ENCODE results near the gene SYT17.

The SYT17 gene

GRCh38 chr16:19288872-19289799 is 121.1 kb downstream of the SYT17 start:
- no peaks in the 10 kb centered on the region; the same call in 1 of the 2 replicates for H3K9me3 ChIP-seq (ENCODE audit: insufficient read depth, low read depth, low read length)
- H3K36me3 ChIP-seq (ENCODE audit: insufficient read depth, low read length), result no peaks in the 10 kb centered on the region
- H4K20me1 ChIP-seq (ENCODE audit: insufficient read depth, low read length, poor library complexity, severe bottlenecking), result no peaks in the 10 kb centered on the region
- H3K9me2 ChIP-seq (replicated peaks; ENCODE audit: low read depth, low read length), result no peaks in the 10 kb centered on the region
- H3K9ac ChIP-seq (ENCODE audit: low read depth, low read length, poor library complexity, severe bottlenecking), result no peak overlapping the region
- H3K4me2 ChIP-seq (ENCODE audit: low read depth, low read length, poor library complexity, severe bottlenecking), result no peak overlapping the region
- TF ChIP-seq EZH2phosphoT487 (IDR thresholded peaks at IDR 0.05; ENCODE audit: borderline replicate concordance) (no peak), CTCF (conservative IDR thresholded peaks at IDR 0.05; ENCODE audit: low read length) (no peak)
- H3F3A ChIP-seq (ENCODE audit: low read depth), result no peaks in the 10 kb centered on the region
- no peak overlapping the region for H2AFZ ChIP-seq (ENCODE audit: low read length)
- H3K4me3 ChIP-seq (ENCODE audit: low read length, poor library complexity, severe bottlenecking), result no peak overlapping the region
- no peaks in the 10 kb centered on the region for H3K27me3 ChIP-seq (ENCODE audit: insufficient read depth, low read length, poor library complexity, severe bottlenecking)
- H3K4me1 ChIP-seq (ENCODE audit: insufficient read depth, low read length, poor library complexity, severe bottlenecking), result no peaks in the 10 kb centered on the region
- H3K79me2 ChIP-seq (ENCODE audit: insufficient read depth, low read length), result no peaks in the 10 kb centered on the region

DNA sequence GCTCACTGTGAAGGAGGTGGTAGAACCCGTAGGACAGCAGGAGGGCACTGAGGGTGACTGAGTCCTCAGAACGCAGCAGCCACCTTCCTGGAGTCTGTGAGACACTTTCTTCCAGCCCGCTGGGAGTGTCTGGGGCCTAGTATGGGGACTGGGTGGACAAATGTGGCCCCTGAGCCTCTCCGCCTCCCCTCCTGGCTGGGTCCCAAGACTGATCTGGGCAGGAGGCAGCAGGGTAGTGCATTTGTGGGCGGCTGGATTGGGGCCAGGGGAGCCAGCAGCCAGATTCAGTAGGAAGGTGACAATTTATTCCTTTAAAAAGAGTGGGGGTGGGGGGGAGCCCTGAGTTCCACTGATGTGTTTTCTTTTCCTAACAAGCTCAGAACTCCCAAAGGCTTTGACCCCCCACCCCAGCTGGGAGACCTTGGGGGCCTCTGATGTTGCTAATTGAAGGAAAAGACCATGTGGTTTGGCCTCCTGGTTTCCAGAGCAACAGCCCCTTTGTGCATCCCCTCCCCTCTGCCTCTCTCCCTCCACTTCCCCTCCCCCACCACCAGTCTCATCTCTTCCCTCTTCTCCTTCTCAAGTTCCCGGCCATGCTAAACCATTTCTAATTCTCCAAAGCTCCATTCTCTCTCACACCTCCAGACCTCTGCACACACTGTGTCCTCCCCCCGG is 121.9 kb downstream of the SYT17 start:
- Histone ChIP-seq H3F3A (ENCODE audit: low read depth) (no peaks in the 10 kb centered on the region), H3K9ac (ENCODE audit: low read depth, low read length, poor library complexity, severe bottlenecking) (no peak overlapping the region), H3K9me2 (replicated peaks; ENCODE audit: low read depth, low read length) (no peaks in the 10 kb centered on the region), H3K4me1 (ENCODE audit: insufficient read depth, low read length, poor library complexity, severe bottlenecking) (no peaks in the 10 kb centered on the region), H3K27me3 (ENCODE audit: insufficient read depth, low read length, poor library complexity, severe bottlenecking) (no peaks in the 10 kb centered on the region), H3K9me3 (ENCODE audit: insufficient read depth, low read depth, low read length) (no peaks in the 10 kb centered on the region; the same call in 1 of the 2 replicates), H3K36me3 (ENCODE audit: insufficient read depth, low read length) (no peaks in the 10 kb centered on the region), H4K20me1 (ENCODE audit: insufficient read depth, low read length, poor library complexity, severe bottlenecking) (no peaks in the 10 kb centered on the region), H3K79me2 (ENCODE audit: insufficient read depth, low read length) (no peaks in the 10 kb centered on the region), H3K4me3 (ENCODE audit: low read length, poor library complexity, severe bottlenecking) (no peak overlapping the region), H3K4me2 (ENCODE audit: low read depth, low read length, poor library complexity, severe bottlenecking) (no peak overlapping the region), H2AFZ (ENCODE audit: low read length) (no peak overlapping the region)
- TF ChIP-seq EZH2phosphoT487 (IDR thresholded peaks at IDR 0.05; ENCODE audit: borderline replicate concordance) (no peak), CTCF (conservative IDR thresholded peaks at IDR 0.05; ENCODE audit: low read length) (no peak)

DNA sequence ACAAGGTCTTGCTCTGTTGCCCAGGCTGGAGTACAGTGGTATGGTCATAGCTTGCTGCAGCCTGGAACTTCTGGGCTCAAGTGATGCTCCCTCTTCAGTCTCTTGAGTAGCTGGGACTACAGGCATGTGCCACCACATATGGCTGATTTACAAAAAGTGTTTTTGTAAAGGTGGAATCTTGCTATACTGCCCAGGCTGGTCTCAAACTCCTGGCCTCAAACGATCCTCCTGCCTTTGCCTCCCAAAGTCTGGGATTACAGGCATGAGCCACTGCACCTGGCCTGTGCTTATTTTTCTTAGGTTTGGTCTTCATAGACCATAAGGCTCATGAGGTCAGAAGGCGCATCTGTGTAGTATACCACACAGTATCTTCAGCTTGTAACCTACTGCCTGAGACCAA is 122.8 kb downstream of the SYT17 start:
- no peaks in the 10 kb centered on the region; the same call in 1 of the 2 replicates for H3K9me3 ChIP-seq (ENCODE audit: insufficient read depth, low read depth, low read length)
- no peak overlapping the region for H3K4me2 ChIP-seq (ENCODE audit: low read depth, low read length, poor library complexity, severe bottlenecking)
- H3K4me1 ChIP-seq (ENCODE audit: insufficient read depth, low read length, poor library complexity, severe bottlenecking), result no peaks in the 10 kb centered on the region
- no peaks in the 10 kb centered on the region for H3K27me3 ChIP-seq (ENCODE audit: insufficient read depth, low read length, poor library complexity, severe bottlenecking)
- H3K4me3 ChIP-seq (ENCODE audit: low read length, poor library complexity, severe bottlenecking), result no peak overlapping the region
- no peaks in the 10 kb centered on the region for H3K36me3 ChIP-seq (ENCODE audit: insufficient read depth, low read length)
- H3K9ac ChIP-seq (ENCODE audit: low read depth, low read length, poor library complexity, severe bottlenecking), result no peak overlapping the region
- H2AFZ ChIP-seq (ENCODE audit: low read length), result no peak overlapping the region
- H3K79me2 ChIP-seq (ENCODE audit: insufficient read depth, low read length), result no peaks in the 10 kb centered on the region
- H3F3A ChIP-seq (ENCODE audit: low read depth), result no peaks in the 10 kb centered on the region
- H3K9me2 ChIP-seq (replicated peaks; ENCODE audit: low read depth, low read length), result no peaks in the 10 kb centered on the region
- no peaks in the 10 kb centered on the region for H4K20me1 ChIP-seq (ENCODE audit: insufficient read depth, low read length, poor library complexity, severe bottlenecking)
- TF ChIP-seq CTCF (conservative IDR thresholded peaks at IDR 0.05; ENCODE audit: low read length) (no peak), EZH2phosphoT487 (IDR thresholded peaks at IDR 0.05; ENCODE audit: borderline replicate concordance) (no peak)

Measured in Loucy (cell line).